ENCODE results near the gene IL1RAP. TPM values are rescaled to one million over a fixed set of nuclear protein-coding genes. Genes with fewer than 3 reads are reported as not detected.
"Not testable (repeated sequence)": the region's sequence is repeated elsewhere in the genome, so short reads cannot be mapped to it uniquely, and the experiment has no call there.

The IL1RAP gene, protein sequence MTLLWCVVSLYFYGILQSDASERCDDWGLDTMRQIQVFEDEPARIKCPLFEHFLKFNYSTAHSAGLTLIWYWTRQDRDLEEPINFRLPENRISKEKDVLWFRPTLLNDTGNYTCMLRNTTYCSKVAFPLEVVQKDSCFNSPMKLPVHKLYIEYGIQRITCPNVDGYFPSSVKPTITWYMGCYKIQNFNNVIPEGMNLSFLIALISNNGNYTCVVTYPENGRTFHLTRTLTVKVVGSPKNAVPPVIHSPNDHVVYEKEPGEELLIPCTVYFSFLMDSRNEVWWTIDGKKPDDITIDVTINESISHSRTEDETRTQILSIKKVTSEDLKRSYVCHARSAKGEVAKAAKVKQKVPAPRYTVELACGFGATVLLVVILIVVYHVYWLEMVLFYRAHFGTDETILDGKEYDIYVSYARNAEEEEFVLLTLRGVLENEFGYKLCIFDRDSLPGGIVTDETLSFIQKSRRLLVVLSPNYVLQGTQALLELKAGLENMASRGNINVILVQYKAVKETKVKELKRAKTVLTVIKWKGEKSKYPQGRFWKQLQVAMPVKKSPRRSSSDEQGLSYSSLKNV
- polyA plus RNA-seq (2013, experiment 1 of 2): 1.4 TPM
- polyA plus RNA-seq (2013, experiment 2 of 2): 2.0 TPM

DNA sequence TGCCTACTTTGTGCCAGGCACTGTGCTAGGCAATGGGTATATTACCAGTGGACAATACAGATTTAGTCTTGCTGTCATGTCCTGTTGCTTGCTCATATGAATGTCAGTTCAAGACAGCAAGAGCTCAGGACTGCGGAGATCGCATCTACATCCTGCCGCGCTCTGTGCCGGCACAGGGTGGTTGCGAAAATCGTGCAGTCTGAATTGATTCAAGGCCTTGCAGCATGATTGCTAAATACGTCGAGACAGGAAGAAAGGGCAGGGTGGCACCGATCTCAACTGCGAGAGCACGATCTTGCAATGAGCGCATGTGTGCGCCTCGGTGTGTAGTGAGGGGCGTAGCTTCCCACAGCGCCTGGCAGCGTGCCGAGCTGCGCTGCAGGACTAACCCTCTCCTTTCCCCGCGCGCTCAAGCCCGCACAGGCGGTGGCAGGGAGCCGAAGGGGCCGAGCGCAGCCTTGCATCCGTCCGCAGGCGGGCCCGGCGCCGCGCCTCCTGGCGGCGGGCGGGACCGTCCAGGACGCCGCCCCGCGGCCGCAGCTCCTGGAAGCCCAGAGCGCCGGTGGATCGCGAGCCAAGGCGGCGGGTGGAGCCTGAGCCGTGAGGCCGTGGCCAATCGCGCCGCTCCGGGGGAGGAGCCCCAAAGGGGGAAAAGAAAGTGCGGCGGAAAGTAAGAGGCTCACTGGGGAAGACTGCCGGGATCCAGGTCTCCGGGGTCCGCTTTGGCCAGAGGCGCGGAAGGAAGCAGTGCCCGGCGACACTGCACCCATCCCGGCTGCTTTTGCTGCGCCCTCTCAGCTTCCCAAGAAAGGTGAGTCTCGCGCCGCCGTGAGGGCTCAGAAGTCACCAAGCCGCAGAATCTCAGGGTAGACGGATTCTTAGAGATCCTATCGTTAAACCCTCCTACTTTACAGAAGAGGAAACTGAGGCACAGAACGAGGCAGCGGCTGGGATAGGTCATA, at the start of gene IL1RAP:
IL1RAP (plus strand) TSS at position 677 of the 962 bp plus-strand sequence. CDS start 50,205 bp downstream, outside the sequence.
- no peaks in the 10 kb centered on the region for H3K9me3 ChIP-seq (ENCODE audit: insufficient read depth, low read depth, low read length)
- H3K27me3 ChIP-seq (ENCODE audit: insufficient read depth, low read length): peaks cover 65% of the 10 kb centered on the region
- H3K4me1 ChIP-seq (ENCODE audit: insufficient read depth, low read length): no peaks in the 10 kb centered on the region
- H3K9ac ChIP-seq (ENCODE audit: low read depth, low read length): peak within 1 kb of the TSS; percentile 52
- H3K36me3 ChIP-seq (ENCODE audit: insufficient read depth, low read length): no peaks in the 10 kb centered on the region
- peak within 1 kb of the TSS; percentile 97 for H3K4me3 ChIP-seq (ENCODE audit: low read length)
- WGBS: 1% methylated on average over 76 of the region's 76 CpGs
- no peak within 1 kb of the TSS for H3K27ac ChIP-seq (ENCODE audit: low read depth, low read length)

DNA sequence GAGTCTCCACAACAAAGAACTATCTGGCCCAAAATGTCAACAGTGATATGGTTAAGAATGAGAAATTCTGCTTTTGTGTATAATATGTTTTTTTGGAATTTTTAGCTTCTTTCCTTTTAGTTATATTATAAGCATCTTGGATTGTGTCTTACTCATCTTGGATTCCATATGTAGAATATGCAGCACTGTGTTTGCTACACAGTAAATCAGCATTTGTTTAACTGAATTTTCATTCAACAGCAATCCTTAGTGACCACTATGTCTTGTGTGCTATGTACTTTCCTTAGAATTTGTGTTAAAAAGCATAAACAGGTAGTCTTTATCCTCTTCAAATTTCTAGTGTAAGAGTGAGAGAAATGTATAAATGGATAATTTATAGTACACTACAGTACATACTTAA, 46.0 kb upstream of the IL1RAP start:
- Histone ChIP-seq H3K4me3 (ENCODE audit: low read length) (no peak overlapping the region), H3K36me3 (ENCODE audit: insufficient read depth, low read length) (no peaks in the 10 kb centered on the region), H3K27ac (ENCODE audit: low read depth, low read length) (no peak overlapping the region), H3K9ac (ENCODE audit: low read depth, low read length) (no peak overlapping the region), H3K27me3 (ENCODE audit: insufficient read depth, low read length) (no peaks in the 10 kb centered on the region), H3K4me1 (ENCODE audit: insufficient read depth, low read length) (no peaks in the 10 kb centered on the region), H3K9me3 (ENCODE audit: insufficient read depth, low read depth, low read length) (no peaks in the 10 kb centered on the region)

DNA sequence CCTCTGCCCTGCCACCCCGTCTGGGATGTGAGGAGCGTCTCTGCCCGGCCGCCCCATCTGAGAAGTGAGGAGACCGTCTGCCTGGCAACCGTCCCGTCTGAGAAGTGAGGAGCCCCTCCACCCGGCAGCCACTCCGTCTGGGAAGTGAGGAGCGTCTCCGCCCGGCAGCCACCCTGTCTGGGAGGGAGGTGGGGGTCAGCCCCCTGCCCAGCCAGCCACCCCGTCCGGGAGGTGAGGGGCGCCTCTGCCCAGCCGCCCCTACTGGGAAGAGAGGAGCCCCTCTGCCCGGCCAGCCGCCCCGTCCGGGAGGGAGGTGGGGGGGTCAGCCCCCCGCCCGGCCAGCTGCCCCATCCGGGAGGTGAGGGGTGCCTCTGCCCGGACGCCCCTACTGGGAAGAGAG, 40.6 kb upstream of the IL1RAP start:
- WGBS: 95% methylated on average over 25 of the region's 25 CpGs
- not testable (repeated sequence) for H3K4me1 ChIP-seq (ENCODE audit: insufficient read depth, low read length)

DNA sequence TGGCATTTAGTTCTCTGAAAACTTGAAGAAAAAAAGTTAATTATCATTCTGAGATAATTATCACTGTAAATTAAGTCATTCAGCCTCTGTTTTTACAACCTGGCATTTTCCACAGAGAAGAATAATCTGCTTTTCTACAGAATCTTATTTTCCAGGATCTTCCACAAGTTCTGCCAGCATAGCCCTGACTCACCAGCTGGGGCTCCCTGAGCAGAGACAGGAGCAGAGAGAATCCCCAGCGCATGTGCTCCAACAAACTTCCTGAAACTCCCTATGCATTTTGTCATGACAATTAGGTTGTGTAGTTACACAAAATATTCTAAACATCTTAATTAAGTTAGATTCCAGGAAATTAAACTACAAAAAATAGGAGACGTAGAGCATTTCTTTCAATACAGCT, 32.1 kb upstream of the IL1RAP start:
- Histone ChIP-seq H3K9ac (ENCODE audit: low read depth, low read length) (no peak overlapping the region), H3K36me3 (ENCODE audit: insufficient read depth, low read length) (no peaks in the 10 kb centered on the region), H3K9me3 (ENCODE audit: insufficient read depth, low read depth, low read length) (no peaks in the 10 kb centered on the region), H3K27ac (ENCODE audit: low read depth, low read length) (no peak overlapping the region), H3K4me1 (ENCODE audit: insufficient read depth, low read length) (peaks cover 8% of the 10 kb centered on the region), H3K27me3 (ENCODE audit: insufficient read depth, low read length) (no peaks in the 10 kb centered on the region), H3K4me3 (ENCODE audit: low read length) (no peak overlapping the region)
- 100% methylated on average over 2 of the region's 2 CpGs for WGBS

More for the DNA sequence above, 40.6 kb upstream of the IL1RAP start:
- H3K27ac ChIP-seq (ENCODE audit: low read depth, low read length); H3K36me3 ChIP-seq (ENCODE audit: insufficient read depth, low read length); H3K27me3 ChIP-seq (ENCODE audit: insufficient read depth, low read length); H3K9me3 ChIP-seq (ENCODE audit: insufficient read depth, low read depth, low read length); H3K9ac ChIP-seq (ENCODE audit: low read depth, low read length); H3K4me3 ChIP-seq (ENCODE audit: low read length): not testable (repeated sequence)

DNA sequence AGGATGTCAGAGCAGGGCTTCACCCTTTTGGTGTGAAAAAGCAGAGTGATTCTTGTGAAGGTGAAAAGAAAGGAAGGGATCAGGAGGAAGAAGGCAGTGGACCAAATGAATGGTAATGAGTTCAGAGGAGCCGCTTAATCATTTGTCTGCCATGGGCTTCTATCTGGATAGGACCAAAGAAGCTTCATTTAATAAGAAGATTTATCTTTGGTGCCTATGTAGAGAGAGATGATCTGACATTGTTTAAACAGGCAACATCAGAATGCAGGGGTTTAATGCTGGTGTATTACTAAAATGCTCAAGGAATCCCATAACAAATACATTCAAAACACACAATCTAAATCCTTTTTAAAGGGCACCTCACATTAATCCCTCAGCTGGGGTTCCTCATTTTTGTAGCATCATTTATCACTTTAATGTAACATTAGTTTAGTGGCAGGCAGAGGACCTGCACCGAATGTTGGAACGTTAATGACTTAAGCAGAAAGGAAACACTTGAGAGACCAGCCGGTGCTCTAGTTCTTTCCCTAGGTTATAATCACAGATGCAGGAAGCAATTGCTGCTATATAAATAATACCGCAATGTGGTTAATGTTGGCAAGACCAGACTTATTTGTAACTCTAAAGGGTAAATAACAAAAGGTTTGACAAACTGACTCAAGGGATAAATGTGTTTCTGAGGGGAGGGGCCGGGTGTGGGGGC, 27.9 kb upstream of the IL1RAP start:
- Histone ChIP-seq H3K36me3 (ENCODE audit: insufficient read depth, low read length) (no peaks in the 10 kb centered on the region), H3K27ac (ENCODE audit: low read depth, low read length) (no peak overlapping the region), H3K4me3 (ENCODE audit: low read length) (no peak overlapping the region), H3K27me3 (ENCODE audit: insufficient read depth, low read length) (no peaks in the 10 kb centered on the region), H3K9me3 (ENCODE audit: insufficient read depth, low read depth, low read length) (no peaks in the 10 kb centered on the region), H3K4me1 (ENCODE audit: insufficient read depth, low read length) (peaks cover 8% of the 10 kb centered on the region), H3K9ac (ENCODE audit: low read depth, low read length) (no peak overlapping the region)
- WGBS: 86% methylated on average over 5 of the region's 6 CpGs

DNA sequence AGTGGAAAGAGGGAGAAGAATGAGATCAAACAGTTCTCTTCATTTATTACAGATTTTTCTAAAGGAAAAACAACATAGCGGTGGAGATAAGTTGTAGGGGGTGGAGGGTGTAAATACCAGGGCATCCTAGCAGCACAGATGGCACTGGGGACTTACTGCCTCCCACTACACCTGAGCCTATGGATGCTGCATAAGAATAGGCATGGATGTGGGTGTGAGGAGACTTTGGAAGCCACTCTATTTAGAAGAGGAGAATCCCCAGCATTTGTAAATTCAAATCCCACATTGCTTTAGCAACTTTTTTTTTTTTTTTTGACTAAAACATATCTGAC, 27.4 kb upstream of the IL1RAP start:
- Histone ChIP-seq H3K27ac (ENCODE audit: low read depth, low read length) (no peak overlapping the region), H3K36me3 (ENCODE audit: insufficient read depth, low read length) (no peaks in the 10 kb centered on the region), H3K4me3 (ENCODE audit: low read length) (no peak overlapping the region), H3K27me3 (ENCODE audit: insufficient read depth, low read length) (no peaks in the 10 kb centered on the region), H3K9me3 (ENCODE audit: insufficient read depth, low read depth, low read length) (no peaks in the 10 kb centered on the region), H3K4me1 (ENCODE audit: insufficient read depth, low read length) (peaks cover 8% of the 10 kb centered on the region), H3K9ac (ENCODE audit: low read depth, low read length) (no peak overlapping the region)
- 56% methylated on average over 1 of the region's 1 CpG for WGBS

DNA sequence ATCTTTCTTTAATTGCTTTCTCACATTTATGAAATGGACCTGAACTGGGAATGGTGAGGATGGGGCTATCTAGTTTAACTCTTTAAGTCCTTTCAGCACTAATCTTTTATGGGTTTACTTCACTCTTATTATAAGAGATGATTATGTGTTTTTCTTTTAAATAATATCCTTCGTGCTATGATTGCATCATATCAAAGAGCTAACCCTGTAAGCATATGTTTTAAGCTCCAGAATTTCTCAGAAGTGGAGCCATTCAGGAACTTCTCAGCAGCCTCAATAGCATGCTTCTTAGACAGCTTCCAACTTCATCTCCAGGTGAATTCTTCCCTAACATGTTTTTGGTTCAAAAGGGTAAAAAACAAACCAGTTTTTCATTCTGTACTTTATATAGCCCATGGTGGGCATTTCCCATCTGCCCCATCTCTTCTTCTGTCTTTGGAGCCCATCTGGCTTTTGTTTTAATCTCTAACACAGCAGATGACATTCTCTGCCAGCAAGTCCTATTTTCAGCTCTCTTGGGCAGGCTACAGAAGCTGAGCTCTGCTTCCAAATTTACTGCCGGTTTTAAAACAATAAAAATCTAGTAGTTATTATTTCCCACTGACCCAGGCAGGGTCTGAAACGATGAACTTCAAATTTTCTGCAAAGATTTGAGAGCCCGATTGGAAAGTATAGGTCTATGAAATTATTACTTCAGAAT, 26.8 kb upstream of the IL1RAP start:
- WGBS: 95% methylated on average over 4 of the region's 4 CpGs
- H3K4me3 ChIP-seq (ENCODE audit: low read length): no peak overlapping the region
- H3K9ac ChIP-seq (ENCODE audit: low read depth, low read length): no peak overlapping the region
- no peaks in the 10 kb centered on the region for H3K9me3 ChIP-seq (ENCODE audit: insufficient read depth, low read depth, low read length)
- H3K36me3 ChIP-seq (ENCODE audit: insufficient read depth, low read length): no peaks in the 10 kb centered on the region
- H3K27ac ChIP-seq (ENCODE audit: low read depth, low read length): no peak overlapping the region
- no peaks in the 10 kb centered on the region for H3K27me3 ChIP-seq (ENCODE audit: insufficient read depth, low read length)
- peaks cover 8% of the 10 kb centered on the region for H3K4me1 ChIP-seq (ENCODE audit: insufficient read depth, low read length)

DNA sequence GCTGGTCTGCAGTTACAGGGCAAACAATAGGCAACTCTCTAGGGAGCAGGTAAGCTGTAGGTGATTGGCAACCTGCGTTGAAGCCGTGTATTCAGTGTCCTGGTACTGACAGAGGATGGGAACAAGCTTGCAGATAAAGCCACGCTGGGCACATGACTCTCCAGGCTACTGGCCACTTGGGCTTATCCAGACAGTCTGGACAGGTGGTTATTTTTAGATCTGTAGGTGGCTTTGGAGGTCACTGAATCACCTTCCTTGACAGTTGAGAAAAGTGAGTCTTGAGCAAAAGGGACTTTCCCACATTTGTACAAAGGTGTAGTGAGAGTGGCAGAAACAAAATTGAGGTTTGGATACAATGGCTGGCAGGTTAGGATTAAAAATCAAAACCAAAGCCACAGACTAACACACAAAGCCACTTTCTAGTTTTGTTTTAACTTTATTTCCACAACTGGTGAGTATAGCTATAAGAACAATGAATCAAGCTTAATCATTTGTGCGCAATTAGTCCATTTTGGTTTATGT, 22.3 kb upstream of the IL1RAP start:
- WGBS: 90% methylated on average over 4 of the region's 4 CpGs
- H3K27me3 ChIP-seq (ENCODE audit: insufficient read depth, low read length): no peaks in the 10 kb centered on the region
- H3K4me3 ChIP-seq (ENCODE audit: low read length): no peak overlapping the region
- no peak overlapping the region for H3K27ac ChIP-seq (ENCODE audit: low read depth, low read length)
- no peak overlapping the region for H3K9ac ChIP-seq (ENCODE audit: low read depth, low read length)
- H3K4me1 ChIP-seq (ENCODE audit: insufficient read depth, low read length): peaks cover under 1% of the 10 kb centered on the region; the same call in 1 of the 2 replicates
- no peaks in the 10 kb centered on the region for H3K9me3 ChIP-seq (ENCODE audit: insufficient read depth, low read depth, low read length)
- no peaks in the 10 kb centered on the region for H3K36me3 ChIP-seq (ENCODE audit: insufficient read depth, low read length)

DNA sequence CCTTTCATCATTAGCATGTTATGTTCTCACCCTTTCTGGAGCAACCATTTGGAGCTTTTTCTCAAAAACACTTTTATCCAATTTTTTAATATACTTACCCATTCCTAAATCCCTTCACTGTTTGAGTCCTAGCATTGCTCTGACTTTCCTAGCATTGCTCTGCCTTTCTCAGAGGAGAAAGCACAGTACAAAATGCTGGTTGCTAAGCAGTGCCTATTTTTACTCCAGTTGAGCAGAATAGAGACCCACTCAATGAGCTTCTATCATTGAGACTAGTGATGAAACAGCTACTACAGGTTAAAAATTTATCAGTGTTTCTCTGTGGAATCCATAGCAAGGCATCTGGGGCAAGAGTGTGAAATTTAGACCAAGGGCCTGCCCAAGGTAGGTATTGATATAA, 21.8 kb upstream of the IL1RAP start:
- Histone ChIP-seq H3K9ac (ENCODE audit: low read depth, low read length) (no peak overlapping the region), H3K9me3 (ENCODE audit: insufficient read depth, low read depth, low read length) (no peaks in the 10 kb centered on the region), H3K4me3 (ENCODE audit: low read length) (no peak overlapping the region), H3K36me3 (ENCODE audit: insufficient read depth, low read length) (no peaks in the 10 kb centered on the region), H3K4me1 (ENCODE audit: insufficient read depth, low read length) (no peaks in the 10 kb centered on the region; the same call in 1 of the 2 replicates), H3K27me3 (ENCODE audit: insufficient read depth, low read length) (no peaks in the 10 kb centered on the region), H3K27ac (ENCODE audit: low read depth, low read length) (no peak overlapping the region)

DNA sequence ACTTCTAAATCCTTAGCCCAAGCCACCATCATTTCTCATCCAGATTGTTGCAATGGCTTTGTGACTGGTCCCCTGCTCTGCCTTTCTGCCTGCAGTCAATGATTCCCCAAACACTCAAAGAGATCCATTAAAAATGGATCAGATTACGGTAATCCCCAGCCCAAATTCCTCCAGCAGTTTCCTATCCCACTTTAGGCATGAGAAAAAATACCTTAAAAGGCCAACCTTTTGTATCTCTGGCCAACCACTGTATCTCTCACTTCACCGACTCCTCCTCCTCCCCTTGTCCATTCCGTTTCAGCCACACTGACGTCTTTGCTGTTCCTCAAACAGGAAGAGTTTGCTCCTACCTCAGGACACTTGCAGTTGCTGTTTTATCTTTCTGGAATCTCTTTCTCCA, 20.9 kb upstream of the IL1RAP start:
- H3K4me1 ChIP-seq (ENCODE audit: insufficient read depth, low read length): no peaks in the 10 kb centered on the region; the same call in 1 of the 2 replicates
- WGBS: 80% methylated on average over 4 of the region's 4 CpGs
- H3K27ac ChIP-seq (ENCODE audit: low read depth, low read length): no peak overlapping the region
- H3K36me3 ChIP-seq (ENCODE audit: insufficient read depth, low read length): no peaks in the 10 kb centered on the region
- no peaks in the 10 kb centered on the region for H3K9me3 ChIP-seq (ENCODE audit: insufficient read depth, low read depth, low read length)
- no peaks in the 10 kb centered on the region for H3K27me3 ChIP-seq (ENCODE audit: insufficient read depth, low read length)
- H3K9ac ChIP-seq (ENCODE audit: low read depth, low read length): no peak overlapping the region
- no peak overlapping the region for H3K4me3 ChIP-seq (ENCODE audit: low read length)
